GM18867 (cell line): ENCODE measurements around the gene SLC25A29.

ENCODE experiments used
- ATAC-seq: cut with Tn5 transposase; IDR thresholded peaks from one replicate; pipeline ENCODE4 v1.9.1; 2021; ENCODE audit warnings: mild to moderate bottlenecking, moderate library complexity; ENCODE audit not compliant: unreplicated experiment

The SLC25A29 gene

GRCh38 chr14:100246809-100247428 is 59.3 kb downstream of the SLC25A29 start:
- ATAC-seq: no peak

GRCh38 chr14:100243020-100243419 is 63.2 kb downstream of the SLC25A29 start:
- ATAC-seq: no peak

- no peak for ATAC-seq
Observed at GRCh38 chr14:100241279-100241678, 65.0 kb downstream of the SLC25A29 start.
